Keratinocyte (primary cell): ENCODE measurements around the gene UPK3A. TPM values are rescaled to one million over a fixed set of nuclear protein-coding genes. Genes with fewer than 3 reads are reported as not detected.
A peak's percentile ranks its signal among the peaks of the same experiment; 100 is the strongest.

Source experiments
- DNase-seq: peaks from one replicate; pipeline ENCODE4 v3.0.0-alpha.2; 2011; ENCODE audit warnings: low read depth, missing footprints, low spot score
- FAIRE-seq: peaks from 2 replicates; lab custom pipeline; 2011; peaks lifted over from hg19 to GRCh38; lab: Jason Lieb, UNC
- H2AFZ ChIP-seq: 2 replicates; pipeline ENCODE4 v1.6.0; 2012; ENCODE audit warnings: low read length, control low read depth, inconsistent platforms; ENCODE audit not compliant: control insufficient read depth
- H3K27ac ChIP-seq: 2 replicates; pipeline ENCODE4 v1.5.1; 2011; ENCODE audit warnings: low read length; ENCODE audit not compliant: control insufficient read depth, insufficient read depth
- H3K27me3 ChIP-seq: 3 replicates; pipeline ENCODE4 v1.6.0; 2011; ENCODE audit warnings: low read length; ENCODE audit not compliant: control insufficient read depth, insufficient read depth; ENCODE audit errors: extremely low read depth
- H3K36me3 ChIP-seq, 2 experiments: 2 replicates in 1 of 2; 3 replicates in 1 of 2; pipeline ENCODE4 v1.5.1; 2011; ENCODE audit warnings: low read length in 2 of 2, mild to moderate bottlenecking in 1 of 2; ENCODE audit not compliant: control insufficient read depth in 2 of 2, insufficient read depth in 2 of 2; ENCODE audit errors: extremely low read depth in 1 of 2
- H3K4me1 ChIP-seq: 3 replicates; pipeline ENCODE4 v1.5.1; 2011; ENCODE audit warnings: low read length; ENCODE audit not compliant: control insufficient read depth, insufficient read depth; ENCODE audit errors: extremely low read depth
- H3K4me2 ChIP-seq: 3 replicates; pipeline ENCODE4 v1.6.0; 2011; ENCODE audit warnings: low read depth, low read length; ENCODE audit not compliant: control insufficient read depth, insufficient read depth; ENCODE audit errors: extremely low read depth
- H3K4me3 ChIP-seq, 3 experiments: fragments of 200-600 bp in 1 of 3; sonication (generic) in 1 of 3; 2 replicates in 2 of 3; 3 replicates in 1 of 3; pipeline ENCODE4 v1.5.1; 2011 to 2016; ENCODE audit warnings: low read length in 3 of 3, mild to moderate bottlenecking in 3 of 3, control low read depth in 2 of 3, inconsistent platforms in 1 of 3, low read depth in 1 of 3, mixed read lengths in 1 of 3, mixed run types in 1 of 3, moderate library complexity in 1 of 3; ENCODE audit not compliant: control insufficient read depth in 2 of 3, insufficient read depth in 2 of 3; ENCODE audit errors: extremely low read depth in 1 of 3
- H3K79me2 ChIP-seq: 2 replicates; pipeline ENCODE4 v1.6.0; 2012; ENCODE audit warnings: low read length; ENCODE audit not compliant: control insufficient read depth, insufficient read depth
- H3K9ac ChIP-seq: 3 replicates; pipeline ENCODE4 v1.6.0; 2011; ENCODE audit warnings: low read length; ENCODE audit not compliant: control insufficient read depth, insufficient read depth; ENCODE audit errors: extremely low read depth
- H3K9me1 ChIP-seq: 3 replicates; pipeline ENCODE4 v1.6.0; 2011; ENCODE audit warnings: low read length; ENCODE audit not compliant: control insufficient read depth, insufficient read depth; ENCODE audit errors: extremely low read depth
- H3K9me3 ChIP-seq: 2 replicates; pipeline ENCODE4 v1.5.1; 2012; ENCODE audit warnings: low read depth, low read length; ENCODE audit not compliant: control insufficient read depth
- H4K20me1 ChIP-seq: 3 replicates; pipeline ENCODE4 v1.6.0; 2011; ENCODE audit warnings: low read length; ENCODE audit not compliant: control insufficient read depth, insufficient read depth; ENCODE audit errors: extremely low read depth
- EZH2 ChIP-seq: IDR thresholded peaks from one replicate; pipeline ENCODE4 v1.6.1; 2012; ENCODE audit warnings: inconsistent platforms, mild to moderate bottlenecking, low read length, moderate library complexity
- dilution Hi-C: fragments of 300-500 bp; cut with MboI; formaldehyde crosslinking; loops from one replicate; pipeline ENCODE4 v1.7.0; 2020; ENCODE audit warnings: low sequenced_read_pairs; ENCODE audit not compliant: extremely low pct_ligation_motif_present
- polyA plus RNA-seq, 5 experiments: library from polyadenylated mRNA; depleted of rRNA in 3 of 5; stranded (reverse) in 3 of 5; stranded (forward) in 1 of 5; unstranded in 1 of 5; fragments of >200 nt; gene quantifications; 1 replicate in 1 of 5; 2 replicates in 3 of 5; 3 replicates in 1 of 5; pipeline versions ENCODE4 v1.2.1 to v1.2.3, GENCODE V29; 2011 to 2012; ENCODE audit warnings: missing spikeins in 2 of 5, low read depth in 1 of 5, low replicate concordance in 1 of 5
- TF ChIP-seq, protein P1 (sequence below), 3 experiments: IDR thresholded peaks in 1 of 3; conservative IDR thresholded peaks in 1 of 3; optimal IDR thresholded peaks in 1 of 3; 2 replicates in 2 of 3; 3 replicates in 1 of 3; pipeline versions ENCODE3 to v1.5.1; 2011; ENCODE audit warnings: low read length in 3 of 3, mild to moderate bottlenecking in 3 of 3, moderate library complexity in 2 of 3, control low read depth in 1 of 3, inconsistent platforms in 1 of 3; ENCODE audit not compliant: insufficient read depth in 2 of 3; ENCODE audit errors: extremely low read depth in 1 of 3

UPK3A gene
- polyA plus RNA-seq, 1 donor (not counting 4 experiments of a cell fraction or from before 2014, with no cell fraction given): not detected

DNA sequence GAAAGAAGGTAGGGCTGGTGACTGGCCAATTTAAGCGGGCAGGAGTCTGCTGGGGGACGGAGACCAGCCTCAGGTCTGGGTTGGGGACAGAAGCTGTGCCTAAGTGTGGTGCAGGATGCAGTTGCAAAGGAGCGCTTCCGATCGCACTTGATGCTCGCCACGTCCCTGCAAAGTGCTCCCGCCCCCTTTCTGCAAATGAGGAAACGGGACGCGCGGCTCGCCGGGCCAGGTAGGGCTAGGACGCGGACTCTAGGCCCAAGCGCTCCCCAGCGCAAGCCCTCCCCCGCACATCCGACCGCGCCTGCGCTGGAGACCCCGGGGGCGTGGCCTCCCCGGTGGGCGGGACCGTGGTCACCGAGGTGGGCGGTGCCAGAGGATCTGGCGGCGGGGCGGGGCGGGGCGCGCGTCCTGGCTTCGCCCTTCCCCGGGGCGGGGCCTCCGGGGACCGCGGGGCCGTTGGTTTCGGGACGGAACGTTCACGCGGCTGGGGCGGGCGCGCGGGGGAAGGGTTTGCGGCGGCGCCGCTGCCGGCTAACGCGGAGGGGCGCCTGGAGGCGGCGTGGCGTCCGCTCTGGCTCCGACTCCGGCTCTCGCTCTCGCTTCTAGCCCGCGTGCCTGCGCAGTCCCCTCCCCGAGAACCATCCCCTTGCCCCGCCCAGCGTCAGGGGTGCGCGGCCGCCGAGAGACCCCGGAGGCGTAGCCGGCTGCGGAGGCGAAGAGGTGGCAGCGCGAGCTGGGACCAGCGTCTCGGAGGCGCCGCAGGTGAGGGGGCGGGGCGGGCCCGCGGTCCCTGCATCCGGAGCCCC is 24.9 kb downstream of the UPK3A start, which contains the start of gene FAM118A:
TSS of gene FAM118A (plus strand) at position 513 of the 806 bp plus-strand sequence. CDS start 12,446 bp downstream, outside the sequence.
- H3K4me2 ChIP-seq: peak within 1 kb of the TSS; percentile 93
- peak within 1 kb of the TSS; percentile 98 for H2AFZ ChIP-seq
- H4K20me1 ChIP-seq: peaks cover 3% of the 10 kb centered on the region
- dilution Hi-C loops: no loop called here
- FAIRE-seq (no peak), DNase-seq (no peak)
- peaks cover 18% of the 10 kb centered on the region for H3K4me1 ChIP-seq
- no peaks in the 10 kb centered on the region for H3K27me3 ChIP-seq
- peaks cover 6% of the 10 kb centered on the region for H3K9me1 ChIP-seq
- no peaks in the 10 kb centered on the region for H3K9me3 ChIP-seq
- peak within 1 kb of the TSS; percentile 82 for H3K9ac ChIP-seq
- H3K36me3 ChIP-seq: peaks cover 0 to 6% of the 10 kb centered on the region in 2 experiments
- H3K79me2 ChIP-seq: peaks cover 33% of the 10 kb centered on the region
- TF ChIP-seq EZH2: no peak
- TF ChIP-seq, protein P1, sequence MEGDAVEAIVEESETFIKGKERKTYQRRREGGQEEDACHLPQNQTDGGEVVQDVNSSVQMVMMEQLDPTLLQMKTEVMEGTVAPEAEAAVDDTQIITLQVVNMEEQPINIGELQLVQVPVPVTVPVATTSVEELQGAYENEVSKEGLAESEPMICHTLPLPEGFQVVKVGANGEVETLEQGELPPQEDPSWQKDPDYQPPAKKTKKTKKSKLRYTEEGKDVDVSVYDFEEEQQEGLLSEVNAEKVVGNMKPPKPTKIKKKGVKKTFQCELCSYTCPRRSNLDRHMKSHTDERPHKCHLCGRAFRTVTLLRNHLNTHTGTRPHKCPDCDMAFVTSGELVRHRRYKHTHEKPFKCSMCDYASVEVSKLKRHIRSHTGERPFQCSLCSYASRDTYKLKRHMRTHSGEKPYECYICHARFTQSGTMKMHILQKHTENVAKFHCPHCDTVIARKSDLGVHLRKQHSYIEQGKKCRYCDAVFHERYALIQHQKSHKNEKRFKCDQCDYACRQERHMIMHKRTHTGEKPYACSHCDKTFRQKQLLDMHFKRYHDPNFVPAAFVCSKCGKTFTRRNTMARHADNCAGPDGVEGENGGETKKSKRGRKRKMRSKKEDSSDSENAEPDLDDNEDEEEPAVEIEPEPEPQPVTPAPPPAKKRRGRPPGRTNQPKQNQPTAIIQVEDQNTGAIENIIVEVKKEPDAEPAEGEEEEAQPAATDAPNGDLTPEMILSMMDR (optimal IDR thresholded peaks at IDR 0.05 in 1 of 3, IDR thresholded peaks at IDR 0.05 in 1 of 3, conservative IDR thresholded peaks at IDR 0.05 in 1 of 3; ENCODE audit: extremely low read depth in 1 of 3, insufficient read depth in 2 of 3, low read length in 3 of 3): peak in 1 of 3 experiments; percentile 13
- H3K27ac ChIP-seq: peak within 1 kb of the TSS; percentile 66
- H3K4me3 ChIP-seq: peak within 1 kb of the TSS; percentile 75 to 87 (median 85)

DNA sequence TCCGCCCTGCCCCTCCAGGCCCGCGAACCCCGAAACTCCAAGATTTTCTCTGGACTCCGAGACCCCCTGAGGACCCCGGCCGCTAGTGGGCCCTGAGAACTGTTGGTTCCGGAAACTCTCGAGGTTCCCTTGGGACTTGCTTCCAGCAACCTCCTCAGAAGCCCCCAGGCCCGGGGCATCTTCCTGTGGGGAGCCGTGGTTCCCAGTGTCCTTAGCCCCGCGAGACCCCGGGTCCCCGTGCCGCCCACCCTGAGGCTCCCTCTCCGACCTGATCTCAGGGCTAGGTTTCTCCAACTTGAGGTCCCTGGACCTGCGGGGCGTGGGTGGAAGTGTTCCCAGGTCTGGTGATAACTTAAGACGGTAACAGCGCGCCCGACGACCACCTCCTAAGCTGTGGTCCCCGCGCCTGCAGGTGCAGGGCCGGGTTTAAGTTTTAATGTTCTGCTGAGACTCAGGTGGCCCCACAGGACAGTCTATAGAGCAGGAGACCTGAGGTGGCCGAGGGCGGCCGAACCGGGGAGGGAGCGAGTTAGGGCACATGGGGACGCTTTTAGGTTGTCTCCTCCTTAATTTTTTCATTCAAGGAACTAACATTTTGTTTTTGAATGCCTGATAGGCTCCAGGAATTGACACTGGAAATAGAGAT is 25.7 kb downstream of the UPK3A start:
- FAIRE-seq: no peak
- peak overlapping the region; percentile 82 for H3K9ac ChIP-seq
- peaks cover 6% of the 10 kb centered on the region for H3K9me1 ChIP-seq
- peak overlapping the region; percentile 37 for H3K27ac ChIP-seq
- peaks cover 18% of the 10 kb centered on the region for H3K4me1 ChIP-seq
- H2AFZ ChIP-seq: no peak overlapping the region
- H3K4me2 ChIP-seq: peak overlapping the region; percentile 93
- DNase-seq: no peak
- H3K79me2 ChIP-seq: peaks cover 38% of the 10 kb centered on the region
- H3K36me3 ChIP-seq: peaks cover 0 to 6% of the 10 kb centered on the region in 2 experiments
- H3K9me3 ChIP-seq: no peaks in the 10 kb centered on the region
- TF ChIP-seq, protein P1 (optimal IDR thresholded peaks at IDR 0.05 in 1 of 3, IDR thresholded peaks at IDR 0.05 in 1 of 3, conservative IDR thresholded peaks at IDR 0.05 in 1 of 3; ENCODE audit: extremely low read depth in 1 of 3, insufficient read depth in 2 of 3, low read length in 3 of 3): no peak
- TF ChIP-seq EZH2: no peak
- peaks cover 3% of the 10 kb centered on the region for H4K20me1 ChIP-seq
- no peaks in the 10 kb centered on the region for H3K27me3 ChIP-seq
- H3K4me3 ChIP-seq: peak overlapping the region; percentile 75 to 87 (median 85)
- dilution Hi-C loops: no loop called here
